ENCODE results near the gene CHST13. TPM values are rescaled to one million over a fixed set of nuclear protein-coding genes. Genes with fewer than 3 reads are reported as not detected.

The CHST13 gene
- total RNA-seq, 1 experiment from 2014 or later = not detected

- DNase-seq (ENCODE audit: low read depth) = no peak
These were observed 17.1 kb downstream of the CHST13 start for GRCh38 chr3:126540951-126541627.

DNA sequence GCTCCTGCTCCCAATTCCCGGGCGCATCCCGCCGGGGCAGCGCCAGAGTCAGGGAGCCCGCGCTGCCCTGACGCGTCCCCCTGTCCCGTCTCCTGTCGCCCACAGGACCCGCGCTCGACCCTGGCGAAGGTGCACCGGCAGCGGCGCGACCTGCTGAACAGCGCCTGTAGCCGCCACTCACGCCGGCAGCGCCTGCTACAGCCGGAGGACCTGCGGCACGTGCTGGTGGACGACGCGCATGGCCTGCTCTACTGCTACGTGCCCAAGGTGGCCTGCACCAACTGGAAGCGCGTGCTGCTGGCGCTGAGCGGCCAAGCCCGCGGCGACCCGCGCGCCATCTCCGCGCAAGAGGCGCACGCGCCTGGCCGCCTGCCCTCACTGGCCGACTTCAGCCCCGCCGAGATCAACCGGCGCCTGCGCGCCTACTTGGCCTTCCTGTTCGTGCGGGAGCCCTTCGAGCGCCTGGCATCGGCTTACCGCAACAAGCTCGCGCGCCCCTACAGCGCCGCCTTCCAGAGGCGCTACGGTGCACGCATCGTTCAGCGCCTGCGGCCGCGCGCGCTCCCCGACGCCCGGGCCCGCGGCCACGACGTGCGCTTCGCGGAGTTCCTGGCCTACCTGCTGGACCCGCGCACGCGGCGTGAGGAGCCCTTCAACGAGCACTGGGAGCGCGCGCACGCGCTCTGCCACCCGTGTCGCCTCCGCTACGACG, 17.8 kb downstream of the CHST13 start:
- DNase-seq (ENCODE audit: low read depth) = no peak

DNA sequence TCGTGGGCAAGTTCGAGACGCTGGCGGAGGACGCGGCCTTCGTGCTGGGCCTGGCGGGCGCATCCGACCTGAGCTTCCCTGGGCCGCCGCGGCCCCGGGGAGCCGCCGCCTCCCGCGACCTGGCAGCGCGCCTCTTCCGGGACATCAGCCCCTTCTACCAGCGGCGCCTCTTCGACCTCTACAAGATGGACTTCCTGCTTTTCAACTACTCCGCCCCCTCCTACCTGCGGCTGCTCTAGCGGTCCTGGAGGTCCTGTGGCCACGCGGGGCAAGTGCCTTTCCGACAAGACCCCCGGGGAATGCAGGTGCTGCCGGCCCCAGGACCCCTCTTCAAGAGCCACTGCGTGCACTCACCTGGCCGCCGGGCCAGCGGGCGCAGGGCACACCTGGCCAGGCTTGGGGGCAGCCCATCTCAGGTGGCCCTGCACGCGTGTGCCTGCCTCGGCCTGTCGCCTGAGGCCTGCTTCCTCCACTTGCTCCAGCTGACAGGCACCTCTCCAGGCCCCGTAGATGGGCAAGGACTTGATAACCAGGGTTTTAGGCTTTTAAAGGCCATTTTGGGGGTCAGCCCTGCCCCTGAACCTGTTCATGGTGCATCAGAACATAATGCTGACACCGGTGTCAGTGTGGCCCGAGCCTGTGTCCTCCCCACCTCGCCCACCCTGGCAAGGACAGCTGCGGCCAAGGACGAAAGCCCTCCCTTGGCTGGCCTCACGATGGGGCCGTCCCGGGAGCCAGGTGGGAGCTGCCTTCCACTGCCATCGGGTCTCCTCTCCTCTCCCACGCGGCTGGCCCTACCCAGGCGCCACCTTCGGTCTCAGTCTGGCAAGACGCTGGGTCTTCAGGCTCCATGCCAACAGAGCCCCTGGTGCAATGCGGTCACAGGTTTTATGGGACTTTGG, 18.6 kb downstream of the CHST13 start:
- no peak for DNase-seq (ENCODE audit: low read depth)

DNA sequence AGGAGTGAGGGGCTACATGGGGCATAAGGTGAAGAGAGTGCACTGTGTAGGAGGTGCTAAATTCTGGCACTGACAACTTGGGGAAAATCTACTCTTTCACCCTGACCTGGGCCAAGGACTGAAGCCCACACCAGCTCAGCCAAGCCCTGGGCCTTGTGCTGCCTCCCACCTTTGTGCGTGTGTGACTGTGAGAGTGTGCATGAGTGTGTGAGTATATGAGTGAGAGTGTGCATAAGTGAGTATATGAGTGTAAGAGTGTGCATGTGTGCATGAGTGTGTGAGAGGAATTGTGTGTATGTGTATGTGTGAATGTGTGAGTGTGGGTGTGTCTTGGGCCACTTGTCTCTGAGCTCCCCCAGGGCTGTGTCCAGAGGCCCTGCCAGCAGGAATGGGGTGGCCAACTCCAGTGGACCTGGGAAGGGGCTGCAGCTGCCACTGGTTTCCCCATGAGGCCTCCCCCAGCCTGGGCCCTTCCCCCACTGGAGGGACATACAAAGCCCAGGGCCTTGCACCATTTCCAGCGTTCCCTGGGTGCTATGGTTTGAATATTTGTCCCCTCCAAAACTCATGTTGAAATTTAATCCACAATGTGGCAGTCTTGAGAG, 19.6 kb downstream of the CHST13 start:
- DNase-seq (ENCODE audit: low read depth) = no peak

DNA sequence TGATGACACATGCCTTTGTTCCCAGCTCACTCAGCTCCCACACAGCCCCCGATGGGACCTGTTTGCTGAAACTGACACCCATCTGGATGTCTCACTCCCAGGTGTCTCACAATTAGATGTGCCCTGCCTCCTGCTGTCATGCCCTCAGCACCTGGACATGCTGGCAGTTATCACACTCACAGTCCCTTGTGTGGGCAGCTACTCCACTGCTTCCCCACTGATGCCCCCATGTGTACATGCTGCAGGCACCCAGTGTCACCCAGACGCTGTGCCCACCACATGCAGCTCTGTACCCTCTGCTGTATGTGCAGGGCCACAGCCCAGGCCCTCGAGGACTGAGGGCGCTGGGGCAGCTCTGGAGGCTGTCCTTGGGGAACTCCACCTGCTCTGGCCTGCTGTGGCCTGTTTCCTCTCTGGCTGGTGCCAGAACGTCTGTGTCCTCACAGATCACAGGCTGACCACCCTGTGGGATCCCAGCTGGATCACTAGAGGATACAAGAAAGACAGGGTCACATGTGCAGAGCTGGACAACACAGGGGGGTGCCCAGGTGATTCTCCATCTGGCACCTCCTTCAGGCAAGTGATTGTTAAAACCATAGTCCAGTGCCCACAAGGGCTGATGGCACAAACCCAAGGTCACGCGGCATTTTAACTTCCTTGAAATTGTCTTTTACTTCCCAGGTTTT, 20.8 kb downstream of the CHST13 start:
- no peak for DNase-seq (ENCODE audit: low read depth)

DNA sequence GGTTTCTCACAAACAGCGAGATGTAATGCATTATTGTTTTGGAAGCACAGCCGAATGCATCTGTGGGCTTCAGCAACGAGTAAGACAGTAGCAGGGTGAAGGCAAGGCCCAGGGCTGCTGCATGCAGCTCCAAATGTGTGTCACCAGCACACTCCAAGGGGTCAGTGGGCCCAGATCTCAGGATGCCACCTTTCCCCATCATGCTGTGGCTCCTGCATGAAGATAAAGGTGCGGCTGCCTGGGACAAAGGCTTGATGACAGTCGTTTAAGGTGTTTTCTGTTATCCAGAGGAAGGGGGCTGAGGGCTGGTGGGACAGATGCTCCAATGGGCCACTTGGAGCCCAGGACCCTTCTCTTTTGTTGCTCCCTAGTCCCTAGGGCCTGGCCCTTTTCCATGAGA, 21.6 kb downstream of the CHST13 start:
- no peak for DNase-seq (ENCODE audit: low read depth)

- DNase-seq (ENCODE audit: low read depth) = no peak
These were observed 22.1 kb downstream of the CHST13 start for GRCh38 chr3:126546013-126546412.

- no peak for DNase-seq (ENCODE audit: low read depth)
These were observed 22.7 kb downstream of the CHST13 start for GRCh38 chr3:126546549-126547239.

- no peak for DNase-seq (ENCODE audit: low read depth)
These were observed 23.8 kb downstream of the CHST13 start for GRCh38 chr3:126547721-126548120.

- no peak for DNase-seq (ENCODE audit: low read depth)
These were observed 24.9 kb downstream of the CHST13 start for GRCh38 chr3:126548556-126549466.

GRCh38 chr3:126549861-126550487, 26.0 kb downstream of the CHST13 start:
- no peak for DNase-seq (ENCODE audit: low read depth)

- DNase-seq (ENCODE audit: low read depth) = no peak
These were observed 26.6 kb downstream of the CHST13 start for GRCh38 chr3:126550488-126551051.

GRCh38 chr3:126551121-126551838, 27.3 kb downstream of the CHST13 start:
- no peak for DNase-seq (ENCODE audit: low read depth)

- DNase-seq (ENCODE audit: low read depth) = no peak
These were observed 28.1 kb downstream of the CHST13 start for GRCh38 chr3:126551839-126552687.

DNA sequence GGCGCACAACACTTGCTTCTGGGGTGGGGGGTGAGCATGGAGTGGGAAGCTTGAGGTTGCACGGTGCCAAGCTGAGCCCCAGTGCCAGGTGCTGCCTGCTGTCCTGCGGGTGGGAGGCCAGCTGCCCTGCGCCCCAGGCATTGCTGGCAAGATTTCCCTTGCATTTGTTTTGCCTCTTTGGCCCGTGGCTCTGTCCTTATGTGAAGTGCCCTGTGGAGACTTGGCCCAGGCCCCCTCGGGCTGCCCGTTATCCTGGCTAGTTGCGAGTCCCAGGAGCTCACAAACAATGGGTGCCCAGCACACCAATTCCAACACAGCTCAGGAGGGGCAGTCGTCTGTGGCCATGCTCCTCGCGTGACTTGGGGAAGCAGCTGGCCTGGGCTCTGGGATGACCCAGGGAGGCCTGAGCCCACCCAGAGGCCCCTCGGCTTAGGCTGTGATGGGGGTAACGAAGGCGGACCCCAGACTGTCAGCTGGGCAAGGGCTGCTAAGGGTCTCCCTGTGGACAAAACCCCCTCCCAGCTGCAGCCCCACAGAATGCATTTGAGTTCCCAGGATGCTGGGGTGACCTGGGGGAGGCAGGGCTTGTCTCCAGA, 28.8 kb downstream of the CHST13 start:
- no peak for DNase-seq (ENCODE audit: low read depth)

GRCh38 chr3:126553284-126554084, 29.5 kb downstream of the CHST13 start:
- no peak for DNase-seq (ENCODE audit: low read depth)
